AG20443 (cell line): ENCODE results near the gene SLC44A2.

Experiments used
- DNase-seq: peaks from one replicate; pipeline ENCODE4 v3.0.0; 2012; ENCODE audit warnings: low spot score, mixed read lengths

Gene SLC44A2

DNA sequence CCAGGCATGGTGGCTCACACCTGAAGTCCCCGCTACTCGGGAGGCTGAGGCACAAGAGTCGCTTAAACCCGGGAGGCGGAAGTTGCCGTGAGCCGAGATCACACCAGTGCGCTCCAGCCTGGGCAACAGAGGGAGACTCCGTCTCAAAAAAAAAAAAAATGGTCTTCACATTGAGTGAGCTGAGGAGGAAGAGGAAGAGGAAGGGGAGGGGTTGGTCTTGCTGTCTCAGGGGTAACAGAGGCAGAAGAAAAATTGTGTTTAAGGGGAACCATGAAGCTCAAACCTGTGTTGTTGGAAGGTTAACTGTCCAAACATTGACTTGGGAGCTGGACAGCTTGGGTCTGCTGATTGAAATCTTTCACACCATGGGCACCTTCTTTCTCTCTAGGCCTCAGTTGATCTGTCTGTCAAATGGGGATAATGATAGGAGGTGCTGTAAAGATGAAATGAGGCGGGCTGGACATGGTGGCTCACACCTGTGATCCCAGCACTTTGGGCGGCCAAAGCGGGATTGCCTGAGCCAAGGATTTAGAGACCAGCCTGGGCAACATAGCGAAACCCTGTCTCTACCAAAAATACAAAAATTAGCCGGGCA, 9.8 kb upstream of the SLC44A2 start:
- DNase-seq: no peak

GRCh38 chr19:10617409-10618121, 7.8 kb upstream of the SLC44A2 start:
- peak; percentile 69 for DNase-seq

GRCh38 chr19:10618846-10619245, 6.5 kb upstream of the SLC44A2 start:
- DNase-seq: no peak

- DNase-seq: no peak
Observed at GRCh38 chr19:10620786-10621185, 4.6 kb upstream of the SLC44A2 start.

- no peak for DNase-seq
Observed at GRCh38 chr19:10621966-10622365, 3.4 kb upstream of the SLC44A2 start.

DNA sequence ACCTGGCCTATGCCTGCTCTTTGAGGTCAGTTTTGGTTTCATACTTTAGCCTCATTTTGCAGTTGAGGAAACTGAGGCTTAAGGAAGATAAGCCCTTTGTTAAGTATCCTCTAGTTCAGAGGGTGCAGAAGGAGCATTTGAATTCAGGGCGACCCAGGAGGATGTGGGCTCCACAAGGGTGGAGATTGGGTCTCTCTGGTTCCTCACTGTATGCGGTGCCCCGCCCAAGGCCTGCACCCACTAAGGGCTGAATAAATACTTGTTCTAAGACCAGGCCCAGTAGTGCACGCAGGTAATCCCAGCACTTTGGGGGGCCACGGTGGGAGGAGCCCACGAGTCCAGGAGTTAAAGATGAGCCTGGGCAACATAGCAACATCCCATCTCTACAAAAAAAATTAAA, 768 bp upstream of the SLC44A2 start:
- no peak for DNase-seq

DNA sequence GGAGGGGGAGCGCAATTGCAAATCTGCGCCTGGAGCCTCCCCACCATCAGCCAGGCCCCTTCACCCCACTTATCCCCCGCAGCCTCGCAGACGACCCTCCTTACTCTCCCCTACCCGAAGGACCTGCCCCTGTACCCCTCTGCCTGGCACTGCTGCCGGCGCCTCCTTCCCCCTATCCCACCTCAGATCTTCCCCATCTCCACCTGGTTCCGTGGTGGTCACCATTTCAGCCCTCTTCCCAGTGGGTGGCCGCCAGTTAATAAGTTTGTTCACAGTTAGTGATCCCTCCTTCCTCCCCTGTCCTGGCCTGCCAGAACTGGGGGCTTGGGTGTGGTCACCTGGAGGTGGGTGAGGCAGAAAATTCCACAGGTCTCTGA, 397 bp downstream of the SLC44A2 start:
- DNase-seq: no peak

DNA sequence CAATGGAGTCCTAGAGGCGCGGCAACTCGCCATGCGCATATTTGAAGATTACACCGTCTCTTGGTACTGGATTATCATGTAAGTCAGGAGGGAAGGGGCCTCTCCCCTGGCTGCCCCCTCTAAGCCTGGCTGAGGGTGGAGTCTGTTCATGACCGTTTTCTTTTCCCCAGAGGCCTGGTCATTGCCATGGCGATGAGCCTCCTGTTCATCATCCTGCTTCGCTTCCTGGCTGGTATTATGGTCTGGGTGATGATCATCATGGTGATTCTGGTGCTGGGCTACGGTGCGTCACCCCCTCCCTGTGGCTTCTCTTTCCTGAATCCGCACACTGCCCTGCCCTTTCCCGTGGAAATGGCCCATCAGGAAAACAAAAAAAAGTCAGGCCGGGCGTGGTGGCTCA, 6.5 kb downstream of the SLC44A2 start:
- no peak for DNase-seq

DNA sequence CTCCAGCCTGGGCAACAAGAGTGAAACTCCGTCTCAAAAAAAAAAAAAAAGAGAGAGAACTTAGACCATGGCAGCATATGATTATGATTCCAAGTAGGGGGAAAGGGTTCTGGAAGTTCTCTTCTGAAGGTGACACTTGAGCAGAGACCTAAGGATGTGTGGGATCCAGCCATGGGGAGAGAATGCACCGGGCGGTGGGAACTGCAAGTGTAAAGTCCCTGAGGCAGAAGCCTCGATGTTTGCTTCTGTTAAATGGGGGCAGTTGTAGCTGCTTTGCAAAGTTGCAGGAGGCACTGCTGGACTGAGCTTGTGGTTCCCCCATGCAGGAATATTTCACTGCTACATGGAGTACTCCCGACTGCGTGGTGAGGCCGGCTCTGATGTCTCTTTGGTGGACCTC, 9.1 kb downstream of the SLC44A2 start:
- no peak for DNase-seq

DNA sequence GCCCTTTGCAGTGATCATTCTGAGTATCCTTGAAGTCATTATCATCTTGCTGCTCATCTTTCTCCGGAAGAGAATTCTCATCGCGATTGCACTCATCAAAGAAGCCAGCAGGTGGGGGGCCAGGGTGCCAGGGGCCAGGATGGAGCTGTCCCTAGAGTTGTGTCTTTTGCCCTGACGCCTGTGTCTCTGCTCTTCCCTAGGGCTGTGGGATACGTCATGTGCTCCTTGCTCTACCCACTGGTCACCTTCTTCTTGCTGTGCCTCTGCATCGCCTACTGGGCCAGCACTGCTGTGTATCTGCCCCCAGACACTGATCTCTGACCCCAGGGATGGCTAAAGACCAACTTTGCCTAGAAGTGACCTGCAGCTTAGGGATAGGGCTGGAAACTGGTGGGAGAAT, 9.6 kb downstream of the SLC44A2 start:
- no peak for DNase-seq

DNA sequence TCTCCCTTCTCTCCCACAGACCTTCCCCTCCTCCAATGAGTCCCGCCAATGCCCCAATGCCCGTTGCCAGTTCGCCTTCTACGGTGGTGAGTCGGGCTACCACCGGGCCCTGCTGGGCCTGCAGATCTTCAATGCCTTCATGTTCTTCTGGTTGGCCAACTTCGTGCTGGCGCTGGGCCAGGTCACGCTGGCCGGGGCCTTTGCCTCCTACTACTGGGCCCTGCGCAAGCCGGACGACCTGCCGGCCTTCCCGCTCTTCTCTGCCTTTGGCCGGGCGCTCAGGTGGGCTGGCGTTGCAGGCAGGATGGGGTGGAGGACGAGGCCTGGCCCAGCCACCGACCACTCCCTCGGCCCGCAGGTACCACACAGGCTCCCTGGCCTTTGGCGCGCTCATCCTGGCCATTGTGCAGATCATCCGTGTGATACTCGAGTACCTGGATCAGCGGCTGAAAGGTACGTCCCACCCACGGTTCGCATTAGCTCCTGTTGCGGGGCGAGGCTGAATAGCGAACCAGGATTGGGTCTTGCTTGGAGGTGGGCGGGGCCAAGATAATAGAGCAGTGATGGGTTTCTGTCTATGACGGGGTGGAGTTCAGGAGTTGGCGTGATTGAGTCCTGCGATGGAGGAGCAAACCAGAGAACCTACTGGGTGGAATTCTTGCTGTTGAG, 11.1 kb downstream of the SLC44A2 start:
- no peak for DNase-seq

- DNase-seq: no peak
Observed at GRCh38 chr19:10637894-10638293, 12.5 kb downstream of the SLC44A2 start.

DNA sequence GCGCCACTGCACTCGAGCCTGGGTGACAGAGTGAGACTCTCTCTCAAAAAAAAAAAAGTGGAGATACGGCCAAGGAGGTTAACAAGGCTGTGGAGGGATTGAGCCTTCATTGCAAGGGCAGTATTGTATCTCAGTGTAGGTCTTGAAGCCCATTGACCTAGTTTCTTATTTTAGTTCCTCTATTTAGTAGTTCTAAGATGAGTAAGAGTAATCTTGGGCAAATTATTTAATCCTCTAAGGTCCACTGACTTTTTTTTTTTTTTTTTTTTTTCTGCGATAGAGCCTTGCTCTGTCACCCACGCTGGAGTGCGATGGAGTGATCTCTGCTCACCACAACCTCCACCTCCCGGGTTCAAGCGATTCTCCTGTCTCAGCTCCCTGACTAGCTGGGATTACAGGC, 14.5 kb downstream of the SLC44A2 start:
- no peak for DNase-seq

DNA sequence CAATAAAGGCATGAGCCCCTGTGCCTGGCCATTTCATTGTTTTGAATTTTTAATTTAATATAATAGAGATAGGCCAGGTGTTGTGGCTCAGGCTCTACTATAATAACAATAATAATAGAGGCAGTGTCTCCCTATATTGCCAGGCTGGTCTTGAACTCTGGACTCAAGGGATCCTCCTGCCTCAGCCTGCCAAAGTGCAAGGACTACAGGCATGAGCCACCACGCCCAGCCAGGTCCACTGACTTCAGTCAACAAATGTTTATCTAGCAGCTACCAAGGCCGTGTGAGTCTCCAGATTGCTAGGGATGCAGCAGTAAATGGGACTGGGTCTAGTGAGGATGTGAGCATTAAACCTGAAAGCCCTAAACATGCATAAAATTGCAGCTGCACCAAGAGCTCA, 15.0 kb downstream of the SLC44A2 start:
- no peak for DNase-seq

- DNase-seq: no peak
Observed at GRCh38 chr19:10641248-10641647, 15.9 kb downstream of the SLC44A2 start.

GRCh38 chr19:10642473-10643171, 17.3 kb downstream of the SLC44A2 start:
- no peak for DNase-seq

- no peak for DNase-seq
Observed at GRCh38 chr19:10643172-10643967, 18.0 kb downstream of the SLC44A2 start.

GRCh38 chr19:10643968-10644259, 18.6 kb downstream of the SLC44A2 start:
- DNase-seq: peak; percentile 50

DNA sequence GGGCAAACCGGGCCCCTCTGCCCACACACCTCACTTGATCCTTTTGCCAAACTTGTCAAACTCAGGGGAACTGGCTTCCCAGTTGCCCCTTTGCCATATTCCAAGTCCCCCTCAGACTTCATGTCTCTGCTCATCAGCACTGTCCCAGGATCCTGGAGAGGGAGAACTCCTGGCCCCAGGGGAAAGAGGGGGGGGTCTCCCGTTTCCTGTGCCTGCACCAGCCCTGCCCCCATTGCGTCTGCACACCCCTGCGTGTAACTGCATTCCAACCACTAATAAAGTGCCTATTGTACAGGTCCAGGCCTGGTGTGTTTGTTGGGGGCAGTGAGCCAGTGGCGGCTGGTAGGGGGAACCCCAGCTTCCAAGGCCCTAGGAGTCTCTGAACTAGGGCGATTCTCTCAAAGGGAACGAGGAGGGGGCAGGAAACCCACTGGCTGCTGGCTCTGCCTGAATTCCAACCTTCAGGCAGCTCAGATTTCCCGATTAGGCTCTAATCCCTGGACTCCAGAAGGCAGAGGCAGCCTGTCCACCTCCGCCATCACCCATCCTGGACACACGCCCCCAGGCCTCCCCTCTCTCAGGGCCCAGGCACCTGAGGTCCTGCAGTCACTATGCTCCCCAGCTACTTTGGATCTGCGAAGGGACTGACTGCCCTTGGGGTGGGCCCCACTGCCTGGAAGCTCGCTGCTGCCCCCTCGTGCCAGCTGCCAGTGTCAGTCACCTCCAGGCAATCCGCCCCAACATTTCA, 19.1 kb downstream of the SLC44A2 start:
- DNase-seq: peak; percentile 95

GRCh38 chr19:10646456-10647159, 21.3 kb downstream of the SLC44A2 start:
- no peak for DNase-seq

- DNase-seq: no peak
Observed at GRCh38 chr19:10648360-10648759, 23.0 kb downstream of the SLC44A2 start.
